HG03064 (cell line): Measurements from ENCODE around the gene OXER1.

Experiments
- ATAC-seq: cut with Tn5 transposase; IDR thresholded peaks from one replicate; pipeline ENCODE4 v1.9.1; 2021; ENCODE audit warnings: low read depth; ENCODE audit not compliant: unreplicated experiment

The OXER1 gene

GRCh38 chr2:42771546-42772153 lies 7.7 kb upstream of the OXER1 start:
- ATAC-seq = no peak

- ATAC-seq = no peak
Measured at GRCh38 chr2:42770288-42771131, 6.6 kb upstream of the OXER1 start.

DNA sequence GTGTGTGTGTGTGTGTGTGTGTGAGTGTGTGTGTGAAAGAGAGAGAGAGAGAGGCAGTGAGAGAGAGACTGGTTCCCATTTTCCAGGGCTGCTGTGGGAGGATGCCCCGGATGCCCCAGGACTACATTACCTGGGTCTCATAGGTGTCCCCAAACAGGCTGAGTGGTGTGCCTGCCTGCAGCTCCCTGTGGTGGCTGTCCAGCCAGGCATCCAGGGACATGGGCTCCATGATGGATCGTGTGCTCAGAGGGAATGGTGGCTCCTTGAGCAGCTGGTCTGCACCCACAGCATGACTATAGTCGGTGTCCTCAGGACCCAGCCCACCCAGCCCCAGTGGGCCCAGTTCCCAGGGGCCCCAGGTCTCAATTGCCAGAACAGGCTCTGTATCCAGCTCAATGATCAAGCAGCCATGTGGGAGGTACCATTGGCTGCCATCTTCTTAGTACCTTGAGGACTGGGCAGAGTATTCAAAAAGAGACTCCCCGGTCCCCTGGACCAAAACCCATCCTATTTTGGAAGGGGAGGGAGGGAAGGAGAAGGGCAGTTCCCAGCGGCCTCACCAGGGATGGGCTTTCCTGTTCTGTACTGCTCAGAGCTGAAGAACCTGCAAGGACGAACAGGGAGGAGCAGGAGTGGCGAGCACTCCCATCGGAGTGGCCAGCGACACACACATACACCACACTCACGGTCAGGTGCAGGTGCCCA lies 5.8 kb upstream of the OXER1 start:
- ATAC-seq = no peak

DNA sequence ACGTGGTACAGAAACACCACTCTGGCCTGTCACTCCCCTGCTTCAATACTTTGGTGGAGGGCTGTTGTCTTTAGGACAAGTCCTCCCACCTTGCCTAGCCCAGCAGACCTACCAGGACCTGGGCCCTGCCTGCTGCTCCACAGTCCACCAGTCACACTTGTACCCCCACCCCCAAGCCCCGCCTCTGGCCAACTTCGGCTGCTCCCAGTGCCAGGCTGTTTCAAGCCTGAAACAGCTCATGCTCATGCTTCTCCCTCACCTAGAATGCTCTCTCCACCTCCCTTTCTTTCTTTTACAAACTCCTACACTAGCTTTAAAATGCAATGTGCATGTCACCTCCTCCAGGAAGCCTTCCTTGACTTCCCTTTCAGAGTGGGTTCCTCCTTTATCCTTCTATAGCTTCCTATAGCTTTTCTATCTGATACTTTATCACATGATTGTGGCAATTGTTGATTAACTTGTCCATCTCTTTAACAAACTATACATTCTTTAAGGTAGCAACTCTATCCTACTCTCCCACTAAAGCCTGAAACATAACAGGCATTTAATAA lies 4.8 kb upstream of the OXER1 start:
- ATAC-seq = no peak

- no peak for ATAC-seq
Measured at GRCh38 chr2:42767899-42768705, 4.2 kb upstream of the OXER1 start.

- ATAC-seq = no peak
Measured at GRCh38 chr2:42767080-42767898, 3.4 kb upstream of the OXER1 start.

- no peak for ATAC-seq
Measured at GRCh38 chr2:42765686-42766085, 1.8 kb upstream of the OXER1 start.

DNA sequence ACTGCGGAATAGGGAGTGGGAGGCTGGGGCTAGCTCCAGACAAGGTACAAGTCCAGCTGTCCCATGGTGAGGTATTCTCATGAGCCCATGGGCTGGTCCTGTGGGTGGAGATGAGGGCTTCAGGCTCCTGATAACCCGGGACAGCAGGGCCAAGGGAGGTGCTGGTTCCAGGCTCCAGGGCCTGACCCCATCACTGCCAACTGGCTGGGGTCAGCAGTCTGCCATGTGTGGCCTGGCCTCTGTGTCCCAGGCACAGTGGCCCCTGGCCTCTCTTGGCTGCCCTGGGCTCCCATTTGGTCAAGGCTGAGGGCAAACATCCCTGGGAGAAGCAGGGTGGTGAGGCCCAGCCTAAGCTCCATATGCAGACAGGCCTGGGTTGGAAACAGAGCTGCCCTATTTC lies 966 bp upstream of the OXER1 start:
- ATAC-seq = no peak

DNA sequence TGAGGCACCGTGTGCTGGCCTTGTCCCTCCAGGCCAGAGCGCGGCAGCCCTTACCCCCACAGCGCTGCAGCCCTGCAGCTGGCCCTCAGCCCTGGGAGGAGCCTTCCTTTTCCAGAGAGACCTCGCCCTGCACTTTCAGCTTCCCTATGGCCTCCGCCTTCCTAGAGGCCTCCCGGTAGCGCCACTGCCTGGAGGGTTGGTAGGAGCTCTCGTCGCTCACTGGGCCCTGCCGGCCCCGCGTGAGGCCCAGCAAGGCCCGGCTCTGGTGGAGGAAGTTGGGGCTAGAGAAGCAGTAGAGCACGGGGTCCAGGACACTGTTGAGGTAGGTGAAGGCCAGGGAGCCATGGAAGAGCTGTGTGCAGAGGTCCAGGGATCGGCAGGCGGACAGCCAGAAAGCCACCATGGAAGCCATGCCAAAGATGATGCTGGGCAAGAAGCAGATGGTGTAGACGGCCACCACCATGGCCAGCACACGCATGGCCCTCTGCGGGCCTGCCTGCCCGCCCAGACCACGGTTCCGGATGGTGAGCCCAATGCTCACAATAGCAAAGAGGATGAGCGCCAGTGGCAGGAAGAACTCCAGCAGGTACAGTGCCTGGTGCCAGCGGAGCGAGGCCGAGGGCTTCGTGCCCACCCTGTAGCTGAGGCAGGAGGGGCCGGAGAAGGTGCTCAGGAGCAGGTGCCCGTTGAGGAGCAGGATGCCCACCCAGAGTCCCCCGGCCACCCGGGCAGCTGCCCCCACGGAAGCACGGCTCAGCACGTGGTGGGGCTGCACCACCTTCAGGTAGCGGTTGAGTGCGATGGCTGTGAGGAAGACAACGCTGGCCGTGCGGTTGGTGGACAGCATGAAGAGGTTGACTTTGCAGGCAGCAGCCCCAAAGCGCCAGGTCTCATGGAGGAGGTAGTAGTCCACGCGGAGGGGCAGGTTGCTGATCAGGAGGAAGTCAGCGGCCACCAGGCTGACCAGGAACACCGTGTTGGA lies 821 bp downstream of the OXER1 start:
- no peak for ATAC-seq

DNA sequence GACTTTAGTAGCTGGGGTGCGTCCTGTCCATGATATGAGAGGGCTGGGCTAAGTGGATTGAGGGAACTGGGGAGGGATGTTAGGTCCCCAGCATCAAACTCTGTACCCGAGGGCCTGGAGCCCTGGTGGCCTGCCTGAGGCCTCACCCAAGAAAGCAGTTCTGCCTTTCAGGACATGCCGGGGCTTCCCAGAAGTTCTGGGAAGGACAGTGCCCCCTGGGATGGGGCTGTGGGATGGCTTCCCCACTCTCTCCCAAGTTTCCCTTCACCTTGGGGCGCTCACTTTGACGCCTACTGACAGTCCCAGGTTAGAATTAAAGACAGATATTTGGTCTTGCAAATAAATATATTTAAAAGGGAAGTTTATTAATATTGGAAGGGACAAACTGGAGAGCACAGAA lies 1.8 kb downstream of the OXER1 start:
- no peak for ATAC-seq

GRCh38 chr2:42761554-42761953 lies 2.4 kb downstream of the OXER1 start:
- no peak for ATAC-seq

GRCh38 chr2:42758751-42759150 lies 5.2 kb downstream of the OXER1 start:
- no peak for ATAC-seq

DNA sequence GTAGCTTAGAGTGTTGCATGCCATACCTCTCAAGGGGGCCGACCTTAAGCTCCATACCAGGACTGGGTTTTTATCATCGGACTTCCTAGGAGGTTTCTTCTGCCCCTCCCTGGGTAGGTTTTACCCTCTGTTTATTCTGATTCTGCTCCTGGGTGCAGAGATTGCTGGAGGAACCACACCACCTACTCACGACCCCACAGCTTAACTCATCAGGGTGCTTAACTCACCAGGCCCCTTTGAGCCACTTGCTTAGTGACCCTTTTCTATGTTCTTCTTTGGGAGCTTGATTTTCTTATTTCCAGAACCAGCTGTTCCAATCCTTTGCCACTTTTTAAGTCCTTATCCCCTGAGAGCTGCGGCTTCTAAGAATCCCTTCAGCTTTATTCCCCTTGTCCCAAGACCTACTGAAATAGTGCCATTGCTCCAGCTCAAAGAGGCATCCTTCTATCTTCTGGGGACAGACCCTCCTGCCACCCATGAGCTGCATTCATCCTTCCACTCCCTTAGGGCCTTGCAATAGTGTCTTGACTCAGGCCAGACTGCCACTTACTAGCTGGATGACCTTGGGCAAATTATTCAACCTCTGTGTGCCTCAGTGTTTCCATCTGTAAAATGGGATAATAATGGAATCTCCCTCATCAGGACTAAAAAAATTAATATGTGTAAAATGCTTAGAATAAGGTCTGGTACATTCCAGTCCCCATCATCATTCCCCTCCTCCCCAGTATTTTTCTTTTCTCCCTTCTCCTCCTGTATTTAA lies 5.8 kb downstream of the OXER1 start:
- ATAC-seq = no peak

GRCh38 chr2:42756966-42757513 lies 6.9 kb downstream of the OXER1 start:
- ATAC-seq = no peak

DNA sequence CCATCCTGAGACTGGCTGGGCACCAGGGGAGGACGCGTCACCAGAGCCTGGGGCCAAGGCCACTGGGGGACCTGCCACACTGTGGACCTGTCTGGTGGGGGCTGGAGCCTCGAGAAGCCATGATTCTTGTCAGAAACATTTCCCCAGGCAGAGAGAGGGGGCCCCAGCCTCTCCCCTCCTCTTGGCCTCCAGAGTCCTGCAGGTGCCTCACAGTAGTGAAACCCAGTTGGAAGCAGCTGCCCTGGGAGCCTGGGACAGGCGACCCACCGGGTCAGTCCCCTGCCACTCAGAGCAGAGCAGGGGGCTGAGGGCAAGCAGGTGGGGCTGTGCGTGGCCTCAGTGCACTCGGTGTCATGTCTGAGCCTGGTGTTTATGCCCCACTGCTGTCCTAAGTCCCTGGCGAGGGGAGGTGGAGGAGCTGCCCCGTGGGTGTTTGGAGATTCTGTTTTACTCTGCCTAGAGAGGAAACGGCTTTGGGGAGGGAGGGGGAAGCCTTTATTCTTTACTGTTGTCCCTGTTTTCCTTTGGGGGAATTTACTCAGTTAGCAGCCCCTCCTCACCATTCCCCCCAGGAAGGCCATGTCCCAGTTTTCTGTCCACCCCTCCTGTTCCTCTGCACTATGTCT lies 7.7 kb downstream of the OXER1 start:
- ATAC-seq = no peak

GRCh38 chr2:42755191-42755880 lies 8.6 kb downstream of the OXER1 start:
- no peak for ATAC-seq

GRCh38 chr2:42754776-42755140 lies 9.2 kb downstream of the OXER1 start:
- no peak for ATAC-seq
